ENCODE measurements around the gene YBX3. TPM values are rescaled to one million over a fixed set of nuclear protein-coding genes. Genes with fewer than 3 reads are reported as not detected.

Gene YBX3
- 202 and 245 TPM in 2 replicates for total RNA-seq

- no peak for TF ChIP-seq CTCF (conservative IDR thresholded peaks at IDR 0.05; ENCODE audit: low read depth, low read length)
- no peak for DNase-seq (ENCODE audit: low read depth)
- peak within 1 kb of the TSS; percentile 92 for H3K4me3 ChIP-seq (ENCODE audit: low read depth, low read length)
Observed at GRCh38 chr12:10722905-10723746, at the start of gene YBX3. Gene YBX3 (minus strand): TSS chr12:10723323. CDS start chr12:10723111, 212 bp downstream.

GRCh38 chr12:10771132-10771733, 48.1 kb upstream of the YBX3 start:
- peak; percentile 60 for TF ChIP-seq CTCF (conservative IDR thresholded peaks at IDR 0.05; ENCODE audit: low read depth, low read length)
- no peak for DNase-seq (ENCODE audit: low read depth)
- no peak overlapping the region for H3K4me3 ChIP-seq (ENCODE audit: low read depth, low read length)

GRCh38 chr12:10759657-10760056, 36.5 kb upstream of the YBX3 start:
- TF ChIP-seq CTCF (conservative IDR thresholded peaks at IDR 0.05; ENCODE audit: low read depth, low read length): no peak
- DNase-seq (ENCODE audit: low read depth): no peak
- H3K4me3 ChIP-seq (ENCODE audit: low read depth, low read length): no peak overlapping the region

GRCh38 chr12:10756194-10756593, 33.1 kb upstream of the YBX3 start:
- TF ChIP-seq CTCF (conservative IDR thresholded peaks at IDR 0.05; ENCODE audit: low read depth, low read length): no peak
- no peak for DNase-seq (ENCODE audit: low read depth)
- H3K4me3 ChIP-seq (ENCODE audit: low read depth, low read length): no peak overlapping the region

GRCh38 chr12:10753059-10753458, 29.9 kb upstream of the YBX3 start:
- no peak for TF ChIP-seq CTCF (conservative IDR thresholded peaks at IDR 0.05; ENCODE audit: low read depth, low read length)
- DNase-seq (ENCODE audit: low read depth): peak; percentile 61
- no peak overlapping the region for H3K4me3 ChIP-seq (ENCODE audit: low read depth, low read length)

GRCh38 chr12:10750385-10750727, 27.2 kb upstream of the YBX3 start:
- H3K4me3 ChIP-seq (ENCODE audit: low read depth, low read length): no peak overlapping the region
- no peak for DNase-seq (ENCODE audit: low read depth)
- TF ChIP-seq CTCF (conservative IDR thresholded peaks at IDR 0.05; ENCODE audit: low read depth, low read length): no peak

Data from epithelial cell of proximal tubule (primary cell).